K562 (cell line): ENCODE data around the gene NBPF4. TPM values are rescaled to one million over a fixed set of nuclear protein-coding genes. Genes with fewer than 3 reads are reported as not detected.

Experiments used
- ATF1 ChIP-seq, 2 experiments: fragments of 450-650 bp in 1 of 2; IDR thresholded peaks; 2 replicates each; pipeline ENCODE4 v1.6.1; 2016; ENCODE audit warnings: missing compliant biosample characterization in 1 of 2, missing genetic modification characterization in 1 of 2
- ATF7 ChIP-seq: fragments of 450-650 bp; IDR thresholded peaks from 2 replicates; pipeline ENCODE4 v1.7.1; 2014; ENCODE audit warnings: mild to moderate bottlenecking, moderate library complexity
- ELF2 ChIP-seq: fragments of 250-450 bp; sonication (Bioruptor Pico); IDR thresholded peaks from 2 replicates; pipeline ENCODE4 v1.5.0; 2021; ENCODE audit warnings: mild to moderate bottlenecking
- ETV6 ChIP-seq, 3 experiments: fragments of 150-350 bp in 1 of 3; sonication (generic) in 1 of 3; formaldehyde crosslinking in 1 of 3; IDR thresholded peaks; 2 replicates each; pipeline versions ENCODE4 v1.6.1 to v1.8.0; 2014 to 2022; ENCODE audit warnings: borderline replicate concordance in 2 of 3, low read depth in 2 of 3, antibody characterized with exemption in 1 of 3, low read length in 1 of 3, mild to moderate bottlenecking in 1 of 3, missing genetic modification reagents in 1 of 3
- FOXA3 ChIP-seq, 2 experiments: fragments of 450-650 bp in 1 of 2; sonication (generic) in 1 of 2; formaldehyde crosslinking; IDR thresholded peaks in 1 of 2; conservative IDR thresholded peaks in 1 of 2; 2 replicates each; pipeline versions ENCODE4 v1.4.0 to v1.8.0; 2020 to 2022; ENCODE audit warnings: mild to moderate bottlenecking in 2 of 2, missing genetic modification reagents in 1 of 2
- FOXK1 ChIP-seq: sonication (generic); formaldehyde crosslinking; IDR thresholded peaks from 2 replicates; pipeline ENCODE4 v1.8.0; 2022; ENCODE audit warnings: missing genetic modification reagents, mild to moderate bottlenecking, borderline replicate concordance
- HMGXB4 ChIP-seq: sonication (generic); formaldehyde crosslinking; IDR thresholded peaks from 2 replicates; pipeline ENCODE4 v1.8.1; 2023; ENCODE audit warnings: mild to moderate bottlenecking, missing genetic modification reagents
- JUN ChIP-seq, 2 experiments: sonication (generic) in 1 of 2; formaldehyde crosslinking in 1 of 2; IDR thresholded peaks; 2 replicates each; pipeline versions ENCODE4 v1.6.1 to v1.8.0; 2012 to 2022; ENCODE audit warnings: borderline replicate concordance in 2 of 2, mild to moderate bottlenecking in 2 of 2, improper control_type of control experiment in 1 of 2, low read depth in 1 of 2, low read length in 1 of 2, missing genetic modification reagents in 1 of 2
- KAT7 ChIP-seq: sonication (generic); formaldehyde crosslinking; IDR thresholded peaks from 2 replicates; pipeline ENCODE4 v1.8.0; 2022; ENCODE audit warnings: missing genetic modification reagents, mild to moderate bottlenecking, borderline replicate concordance
- MAX ChIP-seq: sonication (generic); formaldehyde crosslinking; IDR thresholded peaks from 2 replicates; pipeline ENCODE4 v1.9.0; 2022; ENCODE audit warnings: mild to moderate bottlenecking, missing genetic modification reagents
- MTA2 ChIP-seq: fragments of 450-650 bp; IDR thresholded peaks from 2 replicates; pipeline ENCODE4 v1.6.1; 2016; ENCODE audit warnings: low read depth
- NR2F6 ChIP-seq: fragments of 450-650 bp; formaldehyde crosslinking; IDR thresholded peaks from 2 replicates; pipeline ENCODE4 v1.4.0; 2020; ENCODE audit warnings: mild to moderate bottlenecking
- PHF20 ChIP-seq: fragments of 450-650 bp; IDR thresholded peaks from 2 replicates; pipeline ENCODE4 v1.6.1; 2018; ENCODE audit not compliant: partially characterized antibody
- SIN3B ChIP-seq: fragments of 450-650 bp; IDR thresholded peaks from 2 replicates; pipeline ENCODE4 v1.6.1; 2017; ENCODE audit warnings: low read depth, mild to moderate bottlenecking, moderate library complexity
- SMARCE1 ChIP-seq: fragments of 450-650 bp; IDR thresholded peaks from 2 replicates; pipeline ENCODE4 v1.7.1; 2016; ENCODE audit warnings: mild to moderate bottlenecking
- SRSF1 ChIP-seq: fragments of 200-400 bp; formaldehyde crosslinking; IDR thresholded peaks from 2 replicates; pipeline ENCODE4 v1.6.1; 2017; ENCODE audit warnings: mild to moderate bottlenecking, low read depth, low read length, moderate library complexity
- TAF15 ChIP-seq: fragments of 200-400 bp; formaldehyde crosslinking; IDR thresholded peaks from 2 replicates; pipeline ENCODE4 v1.6.1; 2017; ENCODE audit warnings: mild to moderate bottlenecking, low read depth, low read length, moderate library complexity
- THAP12 ChIP-seq: fragments of 250-450 bp; sonication (Bioruptor Pico); IDR thresholded peaks from 2 replicates; pipeline ENCODE4 v1.9.0; 2021; ENCODE audit warnings: mild to moderate bottlenecking, inconsistent platforms
- ZNF280A ChIP-seq: fragments of 450-650 bp; IDR thresholded peaks from 2 replicates; pipeline ENCODE4 v1.6.1; 2018; ENCODE audit warnings: mild to moderate bottlenecking, low read depth; ENCODE audit not compliant: partially characterized antibody
- polyA plus RNA-seq, 8 experiments: library from polyadenylated mRNA; depleted of rRNA in 4 of 8; stranded (reverse) in 5 of 8; unstranded in 3 of 8; fragments of >200 nt; fragmentation: Nextera tagmentation in 2 of 8; fragmentation: Illumina TruSeq in 1 of 8; extraction: Ambion mirVana in 2 of 8; extraction: Trizol in 1 of 8; gene quantifications; 2 replicates each; pipeline versions ENCODE4 v1.2.1 to v1.2.3, GENCODE V29; 2011 to 2014; ENCODE audit warnings: inconsistent platforms in 1 of 8, missing spikeins in 1 of 8
- total RNA-seq, 7 experiments: library from RNA; depleted of rRNA in 6 of 7; stranded (reverse); fragments of >200 nt in 6 of 7; fragmentation: Illumina TruSeq in 2 of 7; extraction: Trizol in 2 of 7; gene quantifications; 2 replicates each; pipeline versions ENCODE4 v1.2.1 to v1.2.3, GENCODE V29; 2011 to 2021; ENCODE audit warnings: low replicate concordance in 1 of 7

Gene NBPF4
- total and polyA plus RNA-seq, 9 of the 15 experiments (the other 6 are each of a cell fraction or from before 2014, with no cell fraction given), result 3.6 to 10.4 (median 5.9) TPM

GRCh38 chr1:108199781-108200686 is 43.8 kb downstream of the NBPF4 start, which contains the start of gene SLC25A24 (continued):
- TF ChIP-seq HMGXB4, result peak; percentile 82; the same call in 1 of the 2 replicates
- 0 out of 2 replicates have a peak, but pooled peaks have one; percentile 69 for TF ChIP-seq KAT7
- no peak for TF ChIP-seq ATF1 (CRISPR knock-in tag; IDR thresholded peaks at IDR 0.05)
- TF ChIP-seq ATF1 (tag; IDR thresholded peaks at IDR 0.05), result peak; percentile 47
- TF ChIP-seq MTA2, result no peak
- no peak for TF ChIP-seq JUN (IDR thresholded peaks at IDR 0.05; ENCODE audit: borderline replicate concordance, low read depth, low read length)
- TF ChIP-seq JUN (CRISPR knock-in tag; IDR thresholded peaks at IDR 0.05; ENCODE audit: borderline replicate concordance), result 0 out of 2 replicates have a peak, but pooled peaks have one; percentile 37
- no peak for TF ChIP-seq SRSF1
- TF ChIP-seq MAX (CRISPR knock-in tag), result peak; percentile 67
- peak; percentile 61 for TF ChIP-seq PHF20
- no peak for TF ChIP-seq NR2F6 (CRISPR knock-in tag)
- TF ChIP-seq ETV6 (IDR thresholded peaks at IDR 0.05; ENCODE audit: borderline replicate concordance in 1 of 2, low read depth in 2 of 2, low read length in 1 of 2), result no peak
- no peak; the same call in 1 of the 2 replicates for TF ChIP-seq ETV6 (CRISPR knock-in tag; IDR thresholded peaks at IDR 0.05; ENCODE audit: borderline replicate concordance)
- peak in 1 of 2 experiments; percentile 56; a peak in 2 of 4 replicates for TF ChIP-seq FOXA3 (CRISPR knock-in tag; conservative IDR thresholded peaks at IDR 0.05 in 1 of 2, IDR thresholded peaks at IDR 0.05 in 1 of 2)
- 0 out of 2 replicates have a peak, but pooled peaks have one; percentile 53 for TF ChIP-seq SIN3B
- 0 out of 2 replicates have a peak, but pooled peaks have one; percentile 4 for TF ChIP-seq SMARCE1
- TF ChIP-seq ATF7, result peak; percentile 35; the same call in 1 of the 2 replicates
- no peak for TF ChIP-seq ZNF280A
- TF ChIP-seq THAP12, result peak; percentile 37; the same call in 1 of the 2 replicates
- TF ChIP-seq ELF2 (CRISPR knock-in tag), result peak; percentile 80
- no peak for TF ChIP-seq TAF15
- TF ChIP-seq FOXK1, result no peak
